Skeletal muscle tissue (tissue), 4 donors: ENCODE data around the gene CLMP. TPM values are rescaled to one million over a fixed set of nuclear protein-coding genes. Genes with fewer than 3 reads are reported as not detected.

Experiments used
- H3K27ac ChIP-seq: one replicate; pipeline ENCODE4 v1.7.0; 2013; ENCODE audit warnings: mild to moderate bottlenecking, low read depth, low read length, inconsistent platforms
- H3K27me3 ChIP-seq, 3 donors: one replicate each; pipeline ENCODE4 v1.7.0; 2013; ENCODE audit warnings: low read length in 3 of 3; ENCODE audit not compliant: control insufficient read depth in 3 of 3, insufficient read depth in 3 of 3
- H3K36me3 ChIP-seq, 3 donors: one replicate each; pipeline ENCODE4 v1.7.0; 2013; ENCODE audit warnings: low read length in 3 of 3; ENCODE audit not compliant: control insufficient read depth in 3 of 3, insufficient read depth in 3 of 3
- H3K4me1 ChIP-seq, 3 donors: one replicate each; pipeline ENCODE4 v1.7.0; 2013; ENCODE audit warnings: low read length in 3 of 3, mild to moderate bottlenecking in 3 of 3; ENCODE audit not compliant: control insufficient read depth in 3 of 3, insufficient read depth in 3 of 3
- H3K4me3 ChIP-seq, 3 donors: one replicate each; pipeline ENCODE4 v1.7.0; 2013; ENCODE audit warnings: low read length in 3 of 3
- H3K9ac ChIP-seq, 3 donors: one replicate each; pipeline ENCODE4 v1.7.0; 2013; ENCODE audit warnings: low read length in 3 of 3, mild to moderate bottlenecking in 3 of 3, moderate library complexity in 2 of 3, low read depth in 1 of 3
- H3K9me3 ChIP-seq, 3 donors: one replicate each; pipeline ENCODE4 v1.7.0; 2013; ENCODE audit warnings: low read length in 3 of 3; ENCODE audit not compliant: control insufficient read depth in 3 of 3
- total RNA-seq: library from RNA; depleted of rRNA; stranded (reverse); fragments of >200 nt; gene quantifications from one replicate; pipeline ENCODE4 v1.2.3, GENCODE V29; 2014
- donor health status: Osteomylitis.

CLMP gene
- total RNA-seq, 1 donor from 2014 or later: 8.9 TPM

- H3K27ac ChIP-seq: no peak overlapping the region
- no peak overlapping the region for H3K9ac ChIP-seq
- H3K36me3 ChIP-seq: no peaks in the 10 kb centered on the region
- peaks cover 0 to 2% (median 2%) of the 10 kb centered on the region in 3 donors for H3K27me3 ChIP-seq
- no peaks in the 10 kb centered on the region for H3K4me1 ChIP-seq
- peaks cover 0 to 6% (median 0%) of the 10 kb centered on the region in 3 donors for H3K9me3 ChIP-seq
- H3K4me3 ChIP-seq: no peak overlapping the region
Observed at GRCh38 chr11:123218451-123218850, 23.4 kb upstream of the CLMP start.

DNA sequence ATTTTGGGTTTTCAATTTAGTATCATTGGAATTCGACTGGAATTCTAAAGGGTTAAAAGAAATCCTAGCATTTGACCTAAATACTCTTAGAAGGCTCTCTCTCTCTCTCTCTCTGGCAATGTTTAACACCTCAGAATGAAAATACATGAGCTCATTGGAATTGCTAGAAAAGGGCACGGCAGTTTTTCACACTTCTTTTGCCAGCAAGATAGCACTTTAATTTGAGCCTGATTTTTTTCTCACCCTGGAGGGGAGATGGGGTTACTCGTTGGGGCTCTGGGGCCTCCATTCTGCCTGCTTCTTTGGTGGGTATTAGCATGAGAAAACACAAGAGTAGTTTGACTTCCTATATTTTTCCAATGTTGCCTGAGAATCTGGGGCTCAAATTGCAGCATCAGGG, 22.8 kb upstream of the CLMP start:
- H3K9me3 ChIP-seq: peaks cover 0 to 6% (median 0%) of the 10 kb centered on the region in 3 donors
- no peak overlapping the region for H3K27ac ChIP-seq
- H3K4me1 ChIP-seq: no peaks in the 10 kb centered on the region
- H3K27me3 ChIP-seq: peaks cover 0 to 3% (median 2%) of the 10 kb centered on the region in 3 donors
- no peaks in the 10 kb centered on the region for H3K36me3 ChIP-seq
- no peak overlapping the region for H3K9ac ChIP-seq
- H3K4me3 ChIP-seq: no peak overlapping the region

GRCh38 chr11:123216249-123216648, 21.2 kb upstream of the CLMP start:
- Histone ChIP-seq H3K9ac (no peak overlapping the region), H3K27ac (no peak overlapping the region), H3K4me1 (no peaks in the 10 kb centered on the region), H3K9me3 (no peaks in the 10 kb centered on the region), H3K27me3 (peaks cover 3 to 7% (median 4%) of the 10 kb centered on the region in 3 donors), H3K4me3 (no peak overlapping the region), H3K36me3 (no peaks in the 10 kb centered on the region)

DNA sequence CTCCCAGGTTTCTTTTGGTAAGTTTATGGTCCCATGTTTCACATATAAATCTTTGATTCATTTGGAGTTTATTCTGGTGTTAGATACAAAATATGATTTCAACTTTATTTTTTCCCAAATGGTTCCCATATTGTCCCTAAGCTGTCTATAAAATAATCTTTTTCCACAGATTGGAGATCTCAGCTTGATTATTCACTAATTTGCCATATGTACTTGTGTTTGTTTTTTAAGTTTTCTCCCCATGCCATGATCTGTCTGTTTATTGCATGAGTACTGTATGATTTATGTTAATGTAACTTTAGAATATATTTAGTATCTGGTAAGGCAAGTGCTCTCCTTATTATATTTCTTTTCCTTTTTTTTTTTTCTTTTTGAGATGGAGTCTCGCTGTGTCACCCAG, 19.9 kb upstream of the CLMP start:
- H3K4me1 ChIP-seq: no peaks in the 10 kb centered on the region
- H3K27ac ChIP-seq: no peak overlapping the region
- peaks cover 3 to 9% (median 7%) of the 10 kb centered on the region in 3 donors for H3K27me3 ChIP-seq
- H3K9me3 ChIP-seq: no peaks in the 10 kb centered on the region
- H3K9ac ChIP-seq: no peak overlapping the region
- no peak overlapping the region for H3K4me3 ChIP-seq
- H3K36me3 ChIP-seq: no peaks in the 10 kb centered on the region

GRCh38 chr11:123214396-123214795, 19.3 kb upstream of the CLMP start:
- Histone ChIP-seq H3K9me3 (no peaks in the 10 kb centered on the region), H3K27me3 (peaks cover 3 to 12% (median 11%) of the 10 kb centered on the region in 3 donors), H3K9ac (no peak overlapping the region), H3K4me1 (no peaks in the 10 kb centered on the region), H3K27ac (no peak overlapping the region), H3K36me3 (no peaks in the 10 kb centered on the region), H3K4me3 (no peak overlapping the region)

- Histone ChIP-seq H3K36me3 (no peaks in the 10 kb centered on the region), H3K4me1 (no peaks in the 10 kb centered on the region), H3K27me3 (peaks cover 3 to 13% (median 11%) of the 10 kb centered on the region in 3 donors), H3K4me3 (no peak overlapping the region), H3K27ac (no peak overlapping the region), H3K9me3 (no peaks in the 10 kb centered on the region), H3K9ac (no peak overlapping the region)
Observed at GRCh38 chr11:123213307-123213771, 18.3 kb upstream of the CLMP start.

DNA sequence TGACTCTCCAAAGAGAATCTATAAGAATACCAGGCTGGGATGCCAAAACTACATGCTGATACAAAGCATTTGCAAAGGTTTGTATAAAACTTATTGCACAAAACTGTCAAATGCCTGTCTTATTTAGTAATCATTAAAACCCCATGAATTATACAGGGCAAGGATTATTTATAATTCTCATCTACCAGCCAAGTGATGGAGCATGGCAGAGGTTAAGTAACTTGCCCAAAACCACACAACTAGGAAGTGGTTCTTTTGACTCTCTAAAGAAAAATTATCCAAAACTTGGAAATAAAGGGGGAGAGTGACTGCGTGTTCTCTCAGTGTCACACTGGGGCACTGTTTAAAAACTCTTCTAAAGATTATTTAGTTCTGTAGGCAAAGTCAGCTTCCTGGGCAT, 17.4 kb upstream of the CLMP start:
- H3K4me1 ChIP-seq: no peaks in the 10 kb centered on the region
- peaks cover 3 to 13% (median 11%) of the 10 kb centered on the region in 3 donors for H3K27me3 ChIP-seq
- no peaks in the 10 kb centered on the region for H3K9me3 ChIP-seq
- no peak overlapping the region for H3K4me3 ChIP-seq
- no peak overlapping the region for H3K27ac ChIP-seq
- H3K9ac ChIP-seq: no peak overlapping the region
- no peaks in the 10 kb centered on the region for H3K36me3 ChIP-seq

GRCh38 chr11:123211981-123212380, 16.9 kb upstream of the CLMP start:
- H3K9ac ChIP-seq: no peak overlapping the region
- H3K27ac ChIP-seq: no peak overlapping the region
- H3K27me3 ChIP-seq: peaks cover 6 to 15% (median 13%) of the 10 kb centered on the region in 3 donors

DNA sequence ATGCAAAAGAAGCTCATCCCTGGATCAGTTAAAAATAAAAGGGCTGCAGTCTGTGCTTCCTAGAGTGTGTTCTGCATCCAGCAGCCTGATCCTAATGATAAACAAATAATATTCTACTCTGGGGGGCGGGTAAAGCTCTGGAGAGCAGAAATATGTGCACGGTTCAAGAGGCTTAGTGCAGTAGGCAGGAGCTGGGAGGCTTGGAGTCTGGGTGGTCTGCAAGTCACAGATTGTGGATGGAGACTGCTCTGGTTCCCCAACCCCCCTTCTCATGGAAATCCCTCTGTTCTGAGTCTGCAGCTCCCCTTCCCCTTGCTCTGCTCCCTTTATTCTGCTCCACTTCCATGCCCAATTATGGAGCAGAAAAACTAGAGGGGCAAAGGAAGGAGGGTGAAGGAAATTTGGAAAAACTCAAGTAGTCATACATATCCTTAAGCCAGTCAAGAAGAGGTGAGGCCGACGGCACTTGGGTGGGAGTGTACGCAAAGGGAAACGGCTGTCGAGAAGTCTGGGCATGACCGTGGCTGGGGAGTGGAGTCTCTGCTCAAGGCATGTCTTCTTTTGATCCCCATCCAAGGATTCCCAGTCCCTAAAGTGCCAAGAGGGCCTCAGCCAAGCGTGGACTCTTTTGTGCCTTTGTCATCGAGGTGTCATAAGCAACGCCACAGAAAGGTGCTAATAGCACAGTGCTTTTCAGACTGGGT, 16.3 kb upstream of the CLMP start:
- H3K27ac ChIP-seq: no peak overlapping the region
- H3K9me3 ChIP-seq: no peaks in the 10 kb centered on the region
- H3K27me3 ChIP-seq: peaks cover 8 to 19% (median 13%) of the 10 kb centered on the region in 3 donors
- H3K9ac ChIP-seq: no peak overlapping the region
- H3K4me3 ChIP-seq: no peak overlapping the region
- no peaks in the 10 kb centered on the region for H3K36me3 ChIP-seq
- H3K4me1 ChIP-seq: no peaks in the 10 kb centered on the region

More at GRCh38 chr11:123211981-123212380, 16.9 kb upstream of the CLMP start:
- no peaks in the 10 kb centered on the region for H3K36me3 ChIP-seq
- H3K9me3 ChIP-seq: no peaks in the 10 kb centered on the region
- H3K4me1 ChIP-seq: no peaks in the 10 kb centered on the region
- H3K4me3 ChIP-seq: no peak overlapping the region

DNA sequence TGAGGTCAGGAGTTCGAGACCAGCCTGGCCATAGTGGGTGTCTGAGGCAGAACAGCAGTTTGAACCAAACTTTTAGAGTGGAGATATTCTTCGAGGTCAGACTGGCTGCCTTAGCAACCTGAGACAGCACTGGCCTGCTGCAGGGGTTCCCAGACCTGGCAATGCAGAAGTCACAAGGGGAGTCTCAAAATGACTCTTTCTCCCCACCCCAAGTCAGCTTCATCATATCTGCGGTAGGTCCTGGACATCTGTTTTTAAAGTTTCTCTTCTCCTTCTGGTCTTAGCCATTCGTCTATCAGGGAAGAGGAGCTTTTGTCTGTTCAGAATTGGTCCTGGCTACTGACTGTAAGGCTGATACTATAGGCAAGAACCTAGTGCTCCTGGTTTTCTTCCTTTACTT, 14.5 kb upstream of the CLMP start:
- H3K27me3 ChIP-seq: peaks cover 8 to 19% (median 13%) of the 10 kb centered on the region in 3 donors
- H3K27ac ChIP-seq: no peak overlapping the region
- H3K4me3 ChIP-seq: no peak overlapping the region
- no peaks in the 10 kb centered on the region for H3K9me3 ChIP-seq
- no peak overlapping the region for H3K9ac ChIP-seq
- H3K4me1 ChIP-seq: no peaks in the 10 kb centered on the region
- H3K36me3 ChIP-seq: no peaks in the 10 kb centered on the region
